Measurements from ENCODE around the gene PTCH2.
"Not testable (repeated sequence)": the region's sequence is repeated elsewhere in the genome, so short reads cannot be mapped to it uniquely, and the experiment has no call there.

The PTCH2 gene

GRCh38 chr1:44801491-44802305, 41.4 kb downstream of the PTCH2 start:
- DNase-seq, result peak; percentile 82

DNA sequence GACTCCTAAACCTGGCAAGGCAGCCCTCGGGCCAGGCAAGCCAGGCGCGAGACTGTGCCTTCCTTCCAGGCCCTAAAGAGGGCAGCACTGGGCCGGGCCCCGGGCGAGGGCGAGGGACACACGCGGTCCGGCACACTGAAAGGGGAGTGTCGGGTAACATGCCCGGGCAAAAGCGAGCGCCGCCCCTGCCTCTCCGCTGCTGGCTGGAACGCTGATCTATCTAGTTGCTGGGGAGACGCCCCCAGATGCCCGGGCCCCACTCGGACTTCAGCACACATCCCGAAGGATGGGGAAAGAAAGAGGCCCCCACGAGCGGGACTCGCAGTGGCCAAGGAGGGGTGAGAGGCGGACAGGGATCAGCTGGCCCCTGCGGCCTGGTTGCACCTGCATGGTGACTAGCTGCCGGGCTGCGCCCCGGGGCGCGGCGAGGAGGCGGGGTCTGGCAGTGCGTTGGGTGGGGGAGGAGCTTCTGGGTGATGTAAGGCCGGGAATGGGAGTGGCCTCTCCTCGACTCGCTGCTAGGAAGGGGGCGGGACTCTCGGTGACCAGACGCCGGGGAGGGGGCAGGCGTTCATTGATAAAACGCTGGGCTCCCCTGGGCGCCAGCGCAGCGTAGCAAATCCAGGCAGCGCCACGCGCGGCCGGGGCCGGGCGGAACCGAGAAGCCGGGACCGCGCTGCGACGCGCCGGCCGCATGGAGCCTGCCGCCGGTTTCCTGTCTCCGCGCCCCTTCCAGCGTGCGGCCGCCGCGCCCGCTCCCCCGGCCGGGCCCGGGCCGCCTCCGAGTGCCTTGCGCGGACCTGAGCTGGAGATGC, 43.1 kb downstream of the PTCH2 start, which contains the start of gene PLK3:
Gene PLK3 (plus strand): TSS at position 608 of the 815 bp plus-strand sequence. CDS start 87 bp downstream, at position 695.
- peak; percentile 96 for DNase-seq

GRCh38 chr1:44798481-44799365, 44.3 kb downstream of the PTCH2 start:
- DNase-seq, result no peak

GRCh38 chr1:44797886-44798285, 45.2 kb downstream of the PTCH2 start:
- DNase-seq, result not testable (repeated sequence)

- no peak for DNase-seq
These were observed 50.1 kb downstream of the PTCH2 start for GRCh38 chr1:44792736-44793502.

- DNase-seq, result no peak
These were observed 51.9 kb downstream of the PTCH2 start for GRCh38 chr1:44790968-44791801.

GRCh38 chr1:44788120-44788860, 54.8 kb downstream of the PTCH2 start, which contains the start of gene BEST4:
TSS of gene BEST4 (minus strand) at chr1:44788170. CDS start at chr1:44787705, 465 bp downstream.
- no peak for DNase-seq

GRCh38 chr1:44787506-44787905, 55.5 kb downstream of the PTCH2 start:
- DNase-seq, result no peak

DNA sequence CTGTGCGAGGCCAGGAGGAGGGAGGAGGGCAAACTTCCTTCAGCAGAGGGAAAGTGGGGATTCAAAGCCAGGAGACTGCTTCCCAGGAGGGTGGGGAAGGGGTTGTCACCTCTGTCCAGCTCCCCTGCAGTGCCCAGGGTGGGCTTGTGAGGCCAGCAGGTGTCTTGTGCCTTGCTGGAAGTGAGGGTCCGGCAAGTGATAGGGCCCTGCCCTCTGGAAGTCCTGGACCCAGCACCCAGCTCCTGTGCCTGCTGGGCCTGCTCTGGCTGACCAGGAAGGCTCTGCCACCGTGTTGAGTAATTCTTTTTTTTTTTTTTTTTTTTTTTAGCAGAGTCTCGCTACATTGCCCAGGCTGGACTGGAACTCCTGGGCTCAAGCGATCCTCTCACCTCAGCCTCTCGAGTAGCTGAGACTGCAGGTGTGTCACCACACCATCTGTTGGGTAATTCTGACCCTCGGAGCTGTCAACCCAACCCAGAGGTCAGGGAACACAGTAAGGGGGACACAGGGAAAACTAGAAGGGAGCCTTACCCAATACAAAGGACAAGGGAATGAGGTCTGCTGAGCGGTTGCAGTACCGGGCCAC, 56.1 kb downstream of the PTCH2 start:
- no peak for DNase-seq

DNA sequence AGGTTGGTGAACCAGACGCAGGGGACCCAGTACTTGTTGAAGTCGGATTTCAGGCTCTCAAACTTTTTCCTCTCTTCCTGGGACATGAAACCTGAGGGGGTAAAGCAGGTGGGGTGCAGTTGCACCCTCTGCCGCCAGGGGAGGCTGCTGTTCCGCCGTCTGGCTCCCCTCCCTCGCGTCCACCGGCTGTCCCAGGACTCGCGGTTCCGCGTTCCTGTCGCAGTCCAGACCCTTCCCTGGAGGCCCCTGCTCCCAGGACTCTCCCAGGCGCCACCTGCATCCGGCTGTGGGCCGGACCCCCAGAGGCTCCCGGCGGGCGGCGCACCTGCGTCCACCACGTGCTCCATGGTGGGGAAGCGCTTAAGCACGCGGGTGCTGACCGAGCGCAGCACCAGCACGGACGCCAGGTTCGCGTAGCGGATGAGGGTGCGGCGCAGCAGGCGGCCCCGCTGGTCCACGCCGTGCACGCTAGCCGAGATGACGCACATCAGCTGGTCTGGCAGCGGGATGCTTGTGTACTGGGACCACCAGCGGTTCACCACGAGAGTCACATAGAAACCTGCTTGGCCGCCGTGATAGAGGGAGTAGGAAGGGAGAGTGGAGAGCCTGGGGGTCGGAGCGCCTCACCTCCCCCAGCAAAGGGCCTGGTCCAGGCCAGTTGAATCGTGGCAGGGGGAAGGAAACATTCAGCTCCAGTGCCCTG, 56.8 kb downstream of the PTCH2 start:
- DNase-seq, result no peak

- no peak for DNase-seq
These were observed 57.4 kb downstream of the PTCH2 start for GRCh38 chr1:44785501-44786137.

GRCh38 chr1:44785029-44785380, 58.0 kb downstream of the PTCH2 start:
- DNase-seq, result no peak

DNA sequence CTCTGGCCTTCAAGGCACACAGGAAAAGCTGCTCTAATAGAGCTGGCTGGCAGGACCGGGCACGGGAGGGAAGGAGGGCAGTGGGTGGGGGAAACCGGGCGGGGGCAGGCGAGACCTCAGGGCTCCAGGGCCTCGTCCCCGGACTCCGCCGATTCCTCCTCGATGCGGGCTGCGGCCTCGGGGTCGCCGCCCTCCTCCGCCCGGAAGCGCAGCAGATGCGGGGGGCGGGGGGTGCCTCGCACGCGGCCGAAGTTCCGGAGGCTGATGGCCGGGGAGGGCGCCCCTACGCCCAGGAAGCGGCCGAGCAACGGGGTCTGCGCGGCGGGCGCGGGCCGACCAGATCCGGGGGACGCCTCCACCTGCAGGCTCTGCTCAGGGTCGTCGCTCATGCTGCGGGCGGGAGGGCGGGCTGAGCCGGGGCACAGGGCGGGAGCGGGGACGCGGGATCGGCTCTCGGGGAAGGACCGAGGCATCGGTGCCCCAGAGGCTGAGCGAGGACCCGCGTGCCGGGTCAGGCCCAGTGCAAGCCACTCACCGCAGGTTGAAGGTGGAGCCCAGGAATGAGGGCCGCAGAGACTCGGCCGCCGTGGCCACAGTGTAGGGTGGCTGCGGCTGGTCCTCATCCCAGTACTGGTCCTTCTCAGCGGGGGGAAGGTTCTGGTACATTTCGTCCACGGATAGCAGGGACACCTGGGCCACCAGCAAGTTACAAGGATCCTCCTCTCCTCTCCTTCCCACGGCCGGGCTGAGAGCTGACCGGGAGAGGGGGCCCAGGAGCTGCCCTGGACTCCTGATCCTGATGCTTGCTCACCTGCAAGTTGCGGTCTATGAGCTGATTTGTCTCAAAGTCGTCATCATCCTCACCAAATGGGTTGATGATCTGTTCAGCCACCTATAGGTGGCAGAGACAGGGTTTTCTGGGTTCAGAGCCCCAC, 58.7 kb downstream of the PTCH2 start:
- no peak for DNase-seq

GRCh38 chr1:44783697-44784093, 59.4 kb downstream of the PTCH2 start:
- no peak for DNase-seq

DNA sequence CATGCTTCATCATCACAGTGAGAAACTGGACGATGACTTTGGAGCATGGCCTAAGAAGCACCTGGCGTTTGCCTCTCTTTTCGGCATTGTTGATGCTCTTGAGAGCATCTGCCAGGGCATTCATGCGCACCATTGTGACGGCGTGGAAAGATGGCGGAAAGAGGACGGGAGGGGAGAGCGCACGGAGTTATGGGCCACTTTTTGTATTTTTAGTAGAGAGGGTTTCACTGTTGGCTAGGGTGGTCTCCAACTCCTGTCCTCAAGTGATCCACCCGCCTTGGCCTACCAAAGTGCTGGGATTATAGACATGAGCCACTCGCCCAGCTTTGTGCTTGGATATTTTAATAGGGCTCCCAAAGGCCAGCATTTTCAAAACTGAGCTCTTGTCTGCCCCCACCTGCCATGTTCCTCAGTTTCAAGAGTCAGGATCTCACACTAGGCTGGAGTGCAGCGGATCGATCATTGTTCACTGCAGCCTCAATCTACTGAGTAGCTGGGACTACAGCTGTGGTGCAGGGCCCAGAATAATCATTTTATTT, 62.4 kb downstream of the PTCH2 start:
- DNase-seq, result no peak

GRCh38 chr1:44778705-44779576, 64.1 kb downstream of the PTCH2 start:
- DNase-seq, result no peak

All from NCI-H2171 treated with DMSO at 0.1 percent for 48 hours (cell line).